ENCODE results near the gene OR52B2. TPM values are rescaled to one million over a fixed set of nuclear protein-coding genes. Genes with fewer than 3 reads are reported as not detected.

OR52B2 gene
- total RNA-seq, 1 donor from 2014 or later, result not detected

- no peak overlapping the region for H3K4me3 Mint-ChIP-seq (ENCODE audit: unreplicated experiment)
- H3K27me3 Mint-ChIP-seq (ENCODE audit: unreplicated experiment), result no peaks in the 10 kb centered on the region
- peaks cover 4% of the 10 kb centered on the region for H3K4me1 Mint-ChIP-seq (ENCODE audit: unreplicated experiment)
- DNase-seq (ENCODE audit: extremely low spot score, unreplicated experiment), result no peak
- H3K9me3 Mint-ChIP-seq (ENCODE audit: unreplicated experiment), result no peaks in the 10 kb centered on the region
- TF ChIP-seq, protein P1, sequence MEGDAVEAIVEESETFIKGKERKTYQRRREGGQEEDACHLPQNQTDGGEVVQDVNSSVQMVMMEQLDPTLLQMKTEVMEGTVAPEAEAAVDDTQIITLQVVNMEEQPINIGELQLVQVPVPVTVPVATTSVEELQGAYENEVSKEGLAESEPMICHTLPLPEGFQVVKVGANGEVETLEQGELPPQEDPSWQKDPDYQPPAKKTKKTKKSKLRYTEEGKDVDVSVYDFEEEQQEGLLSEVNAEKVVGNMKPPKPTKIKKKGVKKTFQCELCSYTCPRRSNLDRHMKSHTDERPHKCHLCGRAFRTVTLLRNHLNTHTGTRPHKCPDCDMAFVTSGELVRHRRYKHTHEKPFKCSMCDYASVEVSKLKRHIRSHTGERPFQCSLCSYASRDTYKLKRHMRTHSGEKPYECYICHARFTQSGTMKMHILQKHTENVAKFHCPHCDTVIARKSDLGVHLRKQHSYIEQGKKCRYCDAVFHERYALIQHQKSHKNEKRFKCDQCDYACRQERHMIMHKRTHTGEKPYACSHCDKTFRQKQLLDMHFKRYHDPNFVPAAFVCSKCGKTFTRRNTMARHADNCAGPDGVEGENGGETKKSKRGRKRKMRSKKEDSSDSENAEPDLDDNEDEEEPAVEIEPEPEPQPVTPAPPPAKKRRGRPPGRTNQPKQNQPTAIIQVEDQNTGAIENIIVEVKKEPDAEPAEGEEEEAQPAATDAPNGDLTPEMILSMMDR (IDR thresholded peaks at IDR 0.05), result no peak
- H3K27ac Mint-ChIP-seq (ENCODE audit: unreplicated experiment), result no peak overlapping the region
- H3K36me3 Mint-ChIP-seq (ENCODE audit: unreplicated experiment), result peaks cover 13% of the 10 kb centered on the region
These were observed 33.2 kb upstream of the OR52B2 start for GRCh38 chr11:6203327-6203726.

DNA sequence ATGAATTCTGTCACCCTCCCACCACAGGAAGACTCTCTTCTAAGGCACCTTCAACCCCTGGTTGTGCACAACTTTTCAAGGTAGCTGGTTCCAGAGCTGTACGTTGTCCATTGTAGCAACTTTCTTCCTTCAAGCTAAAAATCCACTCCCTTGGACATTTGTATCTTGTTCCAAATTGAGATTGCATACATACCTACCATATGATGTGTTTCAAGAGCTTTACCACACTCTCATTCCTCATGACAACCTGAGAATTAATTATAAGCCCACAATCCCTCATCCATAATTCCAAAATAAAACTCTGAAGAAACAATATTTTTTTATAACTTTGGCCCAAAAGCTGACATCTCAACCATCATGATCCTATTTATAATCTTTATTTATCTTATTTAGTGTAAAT, 31.9 kb upstream of the OR52B2 start:
- Mint-ChIP-seq H3K4me1 (ENCODE audit: unreplicated experiment) (peaks cover 4% of the 10 kb centered on the region), H3K4me3 (ENCODE audit: unreplicated experiment) (no peak overlapping the region), H3K27me3 (ENCODE audit: unreplicated experiment) (no peaks in the 10 kb centered on the region), H3K27ac (ENCODE audit: unreplicated experiment) (no peak overlapping the region), H3K9me3 (ENCODE audit: unreplicated experiment) (no peaks in the 10 kb centered on the region), H3K36me3 (ENCODE audit: unreplicated experiment) (peaks cover 13% of the 10 kb centered on the region)
- TF ChIP-seq, protein P1 (IDR thresholded peaks at IDR 0.05), result no peak
- DNase-seq (ENCODE audit: extremely low spot score, unreplicated experiment), result no peak

GRCh38 chr11:6201481-6201880, 31.4 kb upstream of the OR52B2 start:
- H3K4me3 Mint-ChIP-seq (ENCODE audit: unreplicated experiment), result no peak overlapping the region
- H3K4me1 Mint-ChIP-seq (ENCODE audit: unreplicated experiment), result peaks cover 4% of the 10 kb centered on the region
- H3K27me3 Mint-ChIP-seq (ENCODE audit: unreplicated experiment), result peaks cover under 1% of the 10 kb centered on the region
- H3K9me3 Mint-ChIP-seq (ENCODE audit: unreplicated experiment), result no peaks in the 10 kb centered on the region
- TF ChIP-seq, protein P1 (IDR thresholded peaks at IDR 0.05), result no peak
- no peak for DNase-seq (ENCODE audit: extremely low spot score, unreplicated experiment)
- no peak overlapping the region for H3K27ac Mint-ChIP-seq (ENCODE audit: unreplicated experiment)
- peaks cover 13% of the 10 kb centered on the region for H3K36me3 Mint-ChIP-seq (ENCODE audit: unreplicated experiment)

DNA sequence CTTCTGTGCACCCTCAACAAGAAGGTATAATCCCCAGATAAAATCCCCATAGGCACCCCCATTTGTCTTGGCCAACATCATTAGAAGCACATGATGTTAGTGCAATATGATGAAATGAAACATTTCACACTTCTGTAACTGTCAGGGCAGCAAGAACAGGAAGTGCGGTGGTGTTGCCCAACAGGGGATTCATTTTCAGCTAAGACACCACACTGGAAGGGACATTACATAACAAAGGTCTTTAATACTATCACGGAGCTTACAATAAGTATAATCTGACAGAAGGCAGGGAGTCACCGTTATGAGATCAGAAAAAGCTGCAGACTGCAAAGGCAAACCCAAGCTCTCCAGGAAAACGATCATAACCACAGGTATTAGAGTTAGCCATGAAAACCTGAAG, 30.8 kb upstream of the OR52B2 start:
- Mint-ChIP-seq H3K4me3 (ENCODE audit: unreplicated experiment) (no peak overlapping the region), H3K9me3 (ENCODE audit: unreplicated experiment) (no peaks in the 10 kb centered on the region), H3K4me1 (ENCODE audit: unreplicated experiment) (peaks cover 4% of the 10 kb centered on the region), H3K36me3 (ENCODE audit: unreplicated experiment) (peaks cover 13% of the 10 kb centered on the region), H3K27ac (ENCODE audit: unreplicated experiment) (no peak overlapping the region), H3K27me3 (ENCODE audit: unreplicated experiment) (peaks cover 6% of the 10 kb centered on the region)
- no peak for DNase-seq (ENCODE audit: extremely low spot score, unreplicated experiment)
- TF ChIP-seq, protein P1 (IDR thresholded peaks at IDR 0.05), result no peak

- Mint-ChIP-seq H3K4me1 (ENCODE audit: unreplicated experiment) (peaks cover 4% of the 10 kb centered on the region), H3K36me3 (ENCODE audit: unreplicated experiment) (peaks cover 7% of the 10 kb centered on the region), H3K27me3 (ENCODE audit: unreplicated experiment) (peaks cover 11% of the 10 kb centered on the region), H3K9me3 (ENCODE audit: unreplicated experiment) (no peaks in the 10 kb centered on the region), H3K4me3 (ENCODE audit: unreplicated experiment) (no peak within 1 kb of the TSS), H3K27ac (ENCODE audit: unreplicated experiment) (no peak within 1 kb of the TSS)
- TF ChIP-seq, protein P1 (IDR thresholded peaks at IDR 0.05), result no peak
- no peak for DNase-seq (ENCODE audit: extremely low spot score, unreplicated experiment)
These were observed 29.2 kb upstream of the OR52B2 start, which contains the start of gene OR52W1 for GRCh38 chr11:6199174-6199810. Gene OR52W1, plus strand, starts transcription at chr11:6199224. Its CDS starts 0 bp downstream, at chr11:6199224.

Data from osteocyte (in vitro differentiated cells).